Fibroblast of villous mesenchyme (primary cell): Measurements from ENCODE around the gene GAS1. TPM values are rescaled to one million over a fixed set of nuclear protein-coding genes. Genes with fewer than 3 reads are reported as not detected.

Source experiments
- DNase-seq: peaks from one replicate; pipeline ENCODE4 v3.0.0-alpha.2; 2010; ENCODE audit warnings: low read depth
- H3K4me3 ChIP-seq: 2 replicates; pipeline ENCODE4 v1.5.1; 2011; ENCODE audit warnings: low read depth, mild to moderate bottlenecking, low read length
- total RNA-seq: library from RNA; depleted of rRNA; stranded (reverse); fragments of >200 nt; gene quantifications from 2 replicates; pipeline ENCODE4 v1.2.3, GENCODE V29; 2012
- TF ChIP-seq, protein P1 (sequence below): IDR thresholded peaks from 2 replicates; pipeline ENCODE4 v1.5.1; 2012; ENCODE audit warnings: low read depth, mild to moderate bottlenecking, low read length; ENCODE audit not compliant: insufficient read depth

The GAS1 gene
- total RNA-seq, 1 donor: 136 TPM

DNA sequence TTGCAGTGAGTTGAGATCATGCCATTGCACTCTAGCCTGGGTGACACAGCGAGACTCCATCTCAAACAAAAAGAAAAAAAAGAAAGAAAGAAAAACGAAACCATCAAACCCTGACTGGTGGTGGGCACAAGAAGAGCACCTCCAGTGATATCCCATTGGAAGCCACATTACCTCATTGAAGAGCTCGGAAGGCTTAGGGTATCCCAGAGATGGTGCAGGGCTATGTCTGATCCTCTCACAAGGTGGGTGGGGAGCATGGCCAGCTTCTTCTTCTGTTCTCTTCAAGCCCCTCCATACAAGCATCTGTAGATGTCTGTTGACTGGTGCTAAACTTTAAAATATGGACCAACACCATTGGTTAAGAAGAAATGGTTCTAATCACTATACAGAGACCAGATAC lies 45.8 kb downstream of the GAS1 start:
- TF ChIP-seq, protein P1, sequence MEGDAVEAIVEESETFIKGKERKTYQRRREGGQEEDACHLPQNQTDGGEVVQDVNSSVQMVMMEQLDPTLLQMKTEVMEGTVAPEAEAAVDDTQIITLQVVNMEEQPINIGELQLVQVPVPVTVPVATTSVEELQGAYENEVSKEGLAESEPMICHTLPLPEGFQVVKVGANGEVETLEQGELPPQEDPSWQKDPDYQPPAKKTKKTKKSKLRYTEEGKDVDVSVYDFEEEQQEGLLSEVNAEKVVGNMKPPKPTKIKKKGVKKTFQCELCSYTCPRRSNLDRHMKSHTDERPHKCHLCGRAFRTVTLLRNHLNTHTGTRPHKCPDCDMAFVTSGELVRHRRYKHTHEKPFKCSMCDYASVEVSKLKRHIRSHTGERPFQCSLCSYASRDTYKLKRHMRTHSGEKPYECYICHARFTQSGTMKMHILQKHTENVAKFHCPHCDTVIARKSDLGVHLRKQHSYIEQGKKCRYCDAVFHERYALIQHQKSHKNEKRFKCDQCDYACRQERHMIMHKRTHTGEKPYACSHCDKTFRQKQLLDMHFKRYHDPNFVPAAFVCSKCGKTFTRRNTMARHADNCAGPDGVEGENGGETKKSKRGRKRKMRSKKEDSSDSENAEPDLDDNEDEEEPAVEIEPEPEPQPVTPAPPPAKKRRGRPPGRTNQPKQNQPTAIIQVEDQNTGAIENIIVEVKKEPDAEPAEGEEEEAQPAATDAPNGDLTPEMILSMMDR: no peak
- H3K4me3 ChIP-seq: no peak overlapping the region
- no peak for DNase-seq
